Temporal lobe (tissue), 1 donor: ENCODE measurements around the gene SEMG1. TPM values are rescaled to one million over a fixed set of nuclear protein-coding genes. Genes with fewer than 3 reads are reported as not detected.

Experiments
- total RNA-seq: library from RNA; depleted of rRNA; stranded (reverse); fragments of >200 nt; gene quantifications from one replicate; pipeline ENCODE4 v1.2.3, GENCODE V29; 2014

SEMG1 gene
- total RNA-seq, 1 donor from 2014 or later: not detected

Other genes with a start within 250 kb of the SEMG1 start
- 4.2 TPM for gene TOMM34, start 246.6 kb upstream of the SEMG1 start, total RNA-seq
- 27.0 TPM for gene STK4, start 240.5 kb upstream of the SEMG1 start, total RNA-seq
- 1.7 TPM for gene KCNS1, start 105.9 kb upstream of the SEMG1 start, total RNA-seq
- gene WFDC5, start 91.9 kb upstream of the SEMG1 start, total RNA-seq: not detected
- gene WFDC12, start 82.6 kb upstream of the SEMG1 start, total RNA-seq: not detected
- not detected for gene PI3, start 32.1 kb upstream of the SEMG1 start, total RNA-seq
- not detected for gene SEMG2, start 14.3 kb downstream of the SEMG1 start, total RNA-seq
- not detected for gene SLPI, start 47.5 kb downstream of the SEMG1 start, total RNA-seq
- gene RBPJL, start 99.8 kb downstream of the SEMG1 start, total RNA-seq: not detected
- gene MATN4, start 101.3 kb downstream of the SEMG1 start, total RNA-seq: not detected
- gene SDC4, start 141.4 kb downstream of the SEMG1 start, total RNA-seq: 0.98 TPM
- gene SYS1, start 156.1 kb downstream of the SEMG1 start, total RNA-seq: 18.7 TPM
- gene TP53TG5, start 171.3 kb downstream of the SEMG1 start, total RNA-seq: not detected
- 7.4 TPM for gene DBNDD2, start 201.3 kb downstream of the SEMG1 start, total RNA-seq
- gene PIGT, start 209.1 kb downstream of the SEMG1 start, total RNA-seq: 8.6 TPM